Measurements from ENCODE around the gene PARN.
"Not testable (repeated sequence)": the region's sequence is repeated elsewhere in the genome, so short reads cannot be mapped to it uniquely, and the experiment has no call there.

Gene PARN

DNA sequence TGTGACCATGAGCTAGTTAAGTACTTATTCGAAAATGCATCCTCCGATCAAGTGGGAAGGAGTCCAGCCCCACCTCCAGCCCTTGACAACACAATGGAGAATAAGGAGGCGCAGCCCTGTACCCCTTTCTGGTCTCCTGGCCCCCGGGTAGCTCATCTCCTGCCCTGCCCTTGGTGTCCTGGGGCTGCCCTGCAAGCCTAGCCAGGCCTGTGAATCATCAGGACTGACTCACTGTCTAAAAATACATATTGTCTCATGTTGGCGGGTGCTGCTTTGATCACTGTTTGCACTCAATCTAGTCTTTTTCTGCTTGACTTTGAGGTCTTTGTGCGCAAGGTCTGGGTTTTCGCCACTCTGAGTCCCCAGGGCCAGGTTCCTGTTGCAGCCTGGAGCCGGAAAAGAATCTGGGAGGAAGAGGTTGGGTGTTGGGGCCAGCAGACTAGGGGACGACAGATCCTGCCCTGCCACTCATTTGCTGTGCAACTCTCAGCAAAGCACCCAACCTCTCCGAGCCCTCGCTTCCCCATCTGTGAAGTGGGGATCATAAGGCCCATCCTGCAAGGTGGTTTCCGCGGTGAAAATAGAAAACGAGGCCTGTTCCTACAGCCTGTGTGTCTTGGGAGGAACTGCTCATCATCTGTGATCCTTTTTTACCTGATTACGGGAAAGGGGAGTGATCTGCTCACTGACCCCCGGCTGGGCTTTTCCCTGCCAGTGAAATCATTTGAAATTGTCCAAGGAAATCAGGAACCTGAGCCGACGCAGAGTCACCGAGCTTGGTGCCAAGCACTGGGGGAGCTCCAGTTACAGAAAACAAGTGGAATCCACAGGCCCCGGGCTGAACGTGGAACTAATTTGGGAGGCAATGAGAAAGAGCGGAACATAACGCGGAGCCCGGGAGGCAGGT, 230.4 kb downstream of the PARN start:
- intact Hi-C loops (cut with DNase I): no loop called here

DNA sequence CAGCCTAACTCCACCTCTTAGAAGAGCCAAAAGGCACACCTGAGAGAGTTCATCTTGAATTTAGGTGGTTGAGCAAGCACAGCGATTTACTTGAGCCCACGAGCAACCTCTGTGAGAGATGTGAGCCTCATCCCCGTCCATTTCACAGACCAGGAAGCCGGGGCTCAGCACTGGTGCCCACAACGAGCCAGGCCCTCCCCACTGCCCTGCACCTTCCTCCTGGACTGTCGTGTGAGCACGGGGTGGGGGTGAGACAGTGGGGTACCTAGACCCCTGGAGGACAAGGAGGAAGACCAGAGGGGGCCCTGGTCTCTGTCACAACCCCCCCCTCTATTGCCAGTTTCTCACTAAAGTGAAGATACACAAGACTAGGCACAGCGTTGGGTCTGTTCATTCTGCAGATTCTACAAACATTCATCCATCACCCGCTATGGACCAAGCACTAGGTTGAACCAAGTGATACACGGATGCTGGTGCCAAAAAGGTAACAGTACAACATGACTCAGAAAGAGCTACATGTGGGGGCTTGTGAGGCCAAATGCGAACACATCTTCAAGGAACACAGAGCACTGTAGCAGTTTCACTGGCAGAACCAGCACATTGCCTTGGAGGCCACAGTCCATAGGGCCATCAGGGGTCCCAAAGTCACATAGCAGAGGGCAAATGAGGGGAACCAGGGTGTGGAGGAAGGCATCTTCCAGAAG, 231.9 kb downstream of the PARN start:
- DNase-seq: no peak
- intact Hi-C loops (cut with DNase I): no loop called here

More for the DNA sequence above, 230.4 kb downstream of the PARN start:
- DNase-seq: peak in 31 of 42 donors; percentile 9 to 68 (median 25)

DNA sequence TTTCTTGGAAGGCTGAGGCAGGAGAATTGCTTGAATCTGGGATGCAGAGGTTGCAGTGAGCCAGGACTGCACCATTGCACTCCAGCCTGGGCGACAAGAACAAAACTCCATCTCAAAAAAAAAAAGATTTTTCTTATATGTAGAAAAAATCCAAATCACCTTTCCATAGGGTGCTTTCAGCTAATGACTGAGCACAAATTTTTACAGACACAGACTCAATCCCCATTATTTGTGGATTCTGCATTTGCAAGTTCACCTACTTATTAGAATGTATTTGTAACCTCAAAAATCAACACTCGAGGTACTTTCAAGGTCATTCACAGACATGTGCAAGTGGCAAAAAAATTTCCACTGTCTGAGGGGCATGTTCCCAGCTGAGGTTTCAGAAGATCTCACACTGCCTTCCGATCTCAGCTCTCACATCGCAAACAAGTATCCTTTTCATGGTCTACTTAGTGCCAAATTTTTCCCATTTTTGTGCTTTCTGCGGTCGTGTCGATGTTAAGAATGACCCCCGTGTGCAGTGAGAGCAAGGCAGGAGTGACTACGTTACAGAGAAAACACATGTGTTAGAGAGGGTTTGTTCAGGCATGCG, 234.3 kb downstream of the PARN start:
- DNase-seq; intact Hi-C loops (cut with DNase I): not testable (repeated sequence)

DNA sequence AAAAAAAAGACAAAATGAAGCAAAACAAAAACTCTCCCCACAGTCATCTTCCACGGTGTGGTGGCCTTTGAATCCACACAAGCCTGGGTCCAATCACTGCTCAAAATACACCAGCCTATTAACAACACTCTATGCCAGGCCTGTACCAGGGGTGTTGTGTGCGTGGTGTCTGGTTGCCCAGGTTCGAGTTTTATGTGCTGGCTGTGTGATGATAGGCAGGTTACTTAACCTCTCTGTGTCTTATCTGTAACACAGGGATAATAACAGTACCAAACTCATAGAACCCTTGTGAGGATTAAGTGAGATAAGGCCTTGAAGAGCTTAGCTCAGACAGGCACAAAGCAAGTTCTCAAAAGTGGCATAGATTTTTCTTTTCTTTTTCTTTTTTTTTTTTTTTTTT, 235.2 kb downstream of the PARN start:
- intact Hi-C loops (cut with DNase I): no loop called here
- no peak for DNase-seq

DNA sequence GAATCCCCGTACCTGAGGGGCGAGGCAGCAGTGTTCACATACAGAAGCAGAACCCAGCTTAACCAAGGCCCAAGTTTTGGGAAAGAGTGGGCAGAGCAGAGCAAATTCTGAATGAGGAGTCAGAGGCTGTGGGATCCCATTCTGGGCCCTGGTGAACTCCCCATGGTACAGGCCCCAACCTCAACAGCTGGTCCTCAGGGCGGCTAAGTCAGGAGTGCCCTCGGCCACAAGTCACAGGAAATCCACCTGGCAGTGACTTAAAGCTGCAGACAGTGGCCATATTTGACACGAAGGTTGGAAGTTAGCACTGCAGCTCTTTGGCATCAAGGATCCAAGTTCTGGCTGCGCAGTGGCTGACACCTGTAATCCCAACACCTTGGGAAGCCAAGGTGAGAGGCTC, 237.1 kb downstream of the PARN start:
- DNase-seq: no peak
- intact Hi-C loops (cut with DNase I): no loop called here

DNA sequence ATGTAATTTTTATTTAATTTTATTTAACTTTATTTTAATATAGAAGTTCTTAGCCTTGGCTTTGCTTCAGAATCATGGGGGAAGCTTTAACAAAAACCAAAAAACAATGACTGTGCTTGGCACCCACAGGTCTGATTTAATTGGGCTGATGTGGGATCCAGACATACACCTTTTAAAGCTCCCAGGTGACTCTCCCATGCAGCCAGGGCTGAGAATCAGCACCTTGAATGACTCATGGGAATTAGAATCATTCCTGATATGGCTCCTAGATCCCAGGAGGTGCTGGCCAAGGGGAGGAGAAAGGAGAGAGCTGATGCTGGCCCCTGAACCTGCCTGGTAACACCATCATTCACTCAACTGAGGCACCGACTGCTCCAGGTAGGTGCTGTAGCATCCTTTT, 240.7 kb downstream of the PARN start:
- DNase-seq: peak in 17 of 42 donors; percentile 6 to 64 (median 31)
- intact Hi-C loops (cut with DNase I): loop anchor here (10.0 kb wide), 1 partner anchor 65 kb away; no protein-coding TSS in a partner anchor

DNA sequence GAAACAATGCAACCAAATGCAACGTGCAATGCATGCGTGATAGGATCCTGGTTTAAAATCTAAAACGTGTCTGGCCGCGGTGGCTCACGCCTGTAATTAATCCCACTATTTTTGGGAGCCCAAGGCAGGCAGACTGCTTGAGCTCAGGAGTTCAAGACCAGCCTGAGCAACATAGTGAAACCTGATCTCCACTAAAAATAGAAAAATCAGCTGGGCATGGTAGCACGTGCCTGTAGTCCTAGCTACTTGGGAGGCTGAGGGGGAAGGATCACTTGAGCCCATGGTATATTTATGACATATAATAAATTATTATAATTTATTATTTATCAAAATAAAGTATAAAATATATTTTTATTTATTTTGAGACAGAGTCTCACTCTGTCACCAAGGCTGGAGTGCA, 241.8 kb downstream of the PARN start:
- DNase-seq: no peak
- intact Hi-C loops (cut with DNase I): loop anchor here (10.0 kb wide), 1 partner anchor 63 kb away; no protein-coding TSS in a partner anchor

DNA sequence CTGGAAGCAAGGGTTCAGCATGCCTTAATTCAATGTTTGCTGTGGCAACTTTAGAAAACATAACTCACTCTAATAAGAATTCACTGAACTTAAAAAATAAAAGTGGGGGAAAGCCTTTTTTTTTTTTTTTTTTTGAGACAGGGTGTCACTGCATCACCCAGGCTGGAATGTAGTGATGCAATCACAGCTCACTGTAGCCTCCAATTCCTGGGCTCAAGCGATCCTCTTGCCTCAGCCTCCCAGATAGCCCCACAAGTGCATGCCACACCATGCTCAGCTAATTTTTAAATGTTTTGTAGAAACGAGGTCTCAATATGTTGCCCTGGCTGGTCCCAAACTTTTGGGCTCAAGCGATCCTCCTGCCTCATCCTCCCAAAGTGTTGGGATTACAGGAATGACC, 243.9 kb downstream of the PARN start:
- no peak for DNase-seq
- intact Hi-C loops (cut with DNase I): loop anchor here (10.0 kb wide), 1 partner anchor 61 kb away; no protein-coding TSS in a partner anchor

Data from head of caudate nucleus (tissue), 42 donors.